HCT116 (cell line): ENCODE results near the gene UPF1. TPM values are rescaled to one million over a fixed set of nuclear protein-coding genes. Genes with fewer than 3 reads are reported as not detected.

ENCODE experiments used
- ATAC-seq: fragments of 200-7000 bp; cut with Tn5 transposase; 2 replicates; pipeline ENCODE4 v1.9.1; 2020; ENCODE audit warnings: mild to moderate bottlenecking, moderate library complexity
- BruUV-seq: library from RNA; stranded (reverse); fragments of 400-500 nt; replicated peaks from 2 replicates; lab custom pipeline; 2021; lab: Mats Ljungman, UMichigan
- CTCF ChIA-PET: fragments of 300-600 bp; sonication (Branson Sonifier 250); formaldehyde crosslinking; loops from one replicate; lab custom pipeline; 2021; ENCODE audit warnings: antibody characterized with exemption; lab: Charles Lee
- POLR2A ChIA-PET: fragments of 300-600, 350-600 bp; sonication (Branson Sonifier 250); formaldehyde crosslinking; loops from one replicate; lab custom pipeline; 2021; ENCODE audit warnings: antibody characterized with exemption; lab: Charles Lee
- RAD21 ChIA-PET, 2 experiments: fragments of 300-600 bp; sonication (Branson Sonifier 250); formaldehyde crosslinking; loops; one replicate each; lab custom pipeline; 2023; ENCODE audit warnings: low total read pairs in 2 of 2; ENCODE audit not compliant: uncharacterized antibody in 2 of 2, unreplicated experiment in 2 of 2, low non-redundant PET in 1 of 2; lab: Charles Lee
- DNase-seq: peaks from one replicate; pipeline ENCODE4 v3.0.0-alpha.2; 2010; ENCODE audit warnings: low read depth, low spot score
- H2AFZ ChIP-seq: fragments of 200-600 bp; shearing (Covaris generic), sonication (generic); 2 replicates; pipeline ENCODE4 v1.6.1; 2017; ENCODE audit warnings: low read depth, mixed run types, mixed read lengths, antibody characterized with exemption, low read length; ENCODE audit not compliant: poor library complexity, severe bottlenecking
- H3K27ac ChIP-seq: 2 replicates; pipeline ENCODE4 v1.5.1; 2012; ENCODE audit warnings: low read depth, low read length
- H3K27me3 ChIP-seq: fragments of 200-600 bp; sonication (generic); 2 replicates; pipeline ENCODE4 v1.6.1; 2016; ENCODE audit warnings: mixed run types, low read length, mixed read lengths; ENCODE audit not compliant: insufficient read depth
- H3K36me3 ChIP-seq, 2 experiments: fragments of 200-500 bp in 1 of 2; fragments of 200-600 bp in 1 of 2; sonication (Bioruptor generic) in 1 of 2; sonication (generic) in 1 of 2; 2 replicates each; pipeline versions ENCODE4 v1.5.1 to v1.6.1; 2014 to 2016; ENCODE audit warnings: low read length in 2 of 2, inconsistent platforms in 1 of 2, mixed read lengths in 1 of 2, mixed run types in 1 of 2; ENCODE audit not compliant: insufficient read depth in 2 of 2, control insufficient read depth in 1 of 2
- H3K4me1 ChIP-seq, 2 experiments: fragments of 200-600 bp in 1 of 2; sonication (generic) in 1 of 2; 2 replicates each; pipeline versions ENCODE4 v1.5.1 to v1.6.1; 2012 to 2017; ENCODE audit warnings: low read length in 2 of 2, inconsistent platforms in 1 of 2, mild to moderate bottlenecking in 1 of 2, mixed read lengths in 1 of 2, mixed run types in 1 of 2, moderate library complexity in 1 of 2; ENCODE audit not compliant: insufficient read depth in 2 of 2, control insufficient read depth in 1 of 2
- H3K4me2 ChIP-seq: fragments of 200-600 bp; sonication (generic); 2 replicates; pipeline ENCODE4 v1.6.1; 2017; ENCODE audit warnings: mixed run types, low read length, mixed read lengths
- H3K4me3 ChIP-seq, 2 experiments: fragments of 200-600 bp in 1 of 2; sonication (generic) in 1 of 2; replicated peaks in 1 of 2; 2 replicates each; pipeline ENCODE4 v1.5.1; 2011 to 2016; ENCODE audit warnings: low read length in 2 of 2, control low read depth in 1 of 2, low read depth in 1 of 2, mild to moderate bottlenecking in 1 of 2, mixed read lengths in 1 of 2, mixed run types in 1 of 2
- H3K79me2 ChIP-seq: fragments of 200-600 bp; sonication (generic); 2 replicates; pipeline ENCODE4 v1.6.1; 2017; ENCODE audit warnings: mild to moderate bottlenecking, mixed run types, low read length, moderate library complexity, mixed read lengths; ENCODE audit not compliant: insufficient read depth
- H3K9ac ChIP-seq: fragments of 200-600 bp; sonication (generic); 2 replicates; pipeline ENCODE4 v1.6.1; 2016; ENCODE audit warnings: low read length, mixed read lengths
- H3K9me2 ChIP-seq: fragments of 200-600 bp; sonication (generic), shearing (Covaris generic); 2 replicates; pipeline ENCODE4 v1.6.1; 2017; ENCODE audit warnings: mixed run types, mild to moderate bottlenecking, moderate library complexity; ENCODE audit not compliant: insufficient read depth
- H3K9me3 ChIP-seq, 2 experiments: fragments of 200-500 bp in 1 of 2; fragments of 200-600 bp in 1 of 2; sonication (Bioruptor generic) in 1 of 2; sonication (generic) in 1 of 2; 2 replicates each; pipeline ENCODE4 v1.6.1; 2014 to 2017; ENCODE audit warnings: low read length in 2 of 2, mixed read lengths in 2 of 2, inconsistent platforms in 1 of 2, low read depth in 1 of 2, mild to moderate bottlenecking in 1 of 2, mixed run types in 1 of 2, moderate library complexity in 1 of 2; ENCODE audit not compliant: control insufficient read depth in 1 of 2, insufficient read depth in 1 of 2
- H4K20me1 ChIP-seq: fragments of 200-600 bp; sonication (generic), shearing (Covaris generic); 2 replicates; pipeline ENCODE4 v1.6.1; 2017; ENCODE audit warnings: mixed run types, mild to moderate bottlenecking, moderate library complexity; ENCODE audit not compliant: insufficient read depth
- CBX3 ChIP-seq: IDR thresholded peaks from 2 replicates; pipeline ENCODE4 v1.6.1; 2012; ENCODE audit warnings: low read depth
- CEBPB ChIP-seq: IDR thresholded peaks from 2 replicates; pipeline ENCODE4 v1.6.1; 2012; ENCODE audit warnings: low read depth
- EGR1 ChIP-seq: IDR thresholded peaks from 2 replicates; pipeline ENCODE4 v1.6.1; 2012; ENCODE audit warnings: low read depth
- ELF1 ChIP-seq: IDR thresholded peaks from 2 replicates; pipeline ENCODE4 v1.6.1; 2012; ENCODE audit warnings: low read depth, borderline replicate concordance
- EZH2 ChIP-seq: fragments of 200-600 bp; sonication (generic); IDR thresholded peaks from 2 replicates; pipeline ENCODE4 v1.6.1; 2017; ENCODE audit warnings: antibody characterized with exemption, mixed run types
- EZH2phosphoT487 ChIP-seq: fragments of 200-600 bp; IDR thresholded peaks from 2 replicates; pipeline ENCODE4 v1.6.1; 2018; ENCODE audit warnings: antibody characterized with exemption, borderline replicate concordance
- FOSL1 ChIP-seq: IDR thresholded peaks from 2 replicates; pipeline ENCODE4 v1.6.1; 2012; ENCODE audit warnings: low read depth
- SIN3A ChIP-seq: IDR thresholded peaks from 2 replicates; pipeline ENCODE4 v1.6.1; 2012; ENCODE audit warnings: low read depth
- SP1 ChIP-seq: IDR thresholded peaks from 2 replicates; pipeline ENCODE4 v1.6.1; 2012; ENCODE audit warnings: low read depth
- SRF ChIP-seq: IDR thresholded peaks from 2 replicates; pipeline ENCODE4 v1.6.1; 2012; ENCODE audit warnings: low read depth
- YY1 ChIP-seq: IDR thresholded peaks from 2 replicates; pipeline ENCODE4 v1.6.1; 2011; ENCODE audit warnings: low read length, low read depth, moderate library complexity, mild to moderate bottlenecking; ENCODE audit not compliant: insufficient replicate concordance; ENCODE audit errors: extremely low read depth
- ZNF274 ChIP-seq: fragments of 200-500 bp; sonication (Bioruptor generic); IDR thresholded peaks from 2 replicates; pipeline ENCODE4 v1.6.1; 2014; ENCODE audit warnings: mild to moderate bottlenecking, low read depth, low read length, inconsistent platforms
- intact Hi-C: fragments of 100-400 bp; cut with micrococcal nuclease; formaldehyde crosslinking; loops from 2 replicates; pipeline ENCODE4 v1.10.0; 2022
- total RNA-seq: library from RNA; stranded (reverse); gene quantifications from one replicate; pipeline ENCODE4 v1.2.1, GENCODE V29; 2021; ENCODE audit not compliant: unreplicated experiment
- TF ChIP-seq, protein P1 (sequence below), 3 experiments: fragments of 200-600 bp in 1 of 3; sonication (generic) in 1 of 3; IDR thresholded peaks in 2 of 3; conservative IDR thresholded peaks in 1 of 3; 2 replicates each; pipeline ENCODE4 v1.5.1; 2012 to 2017; ENCODE audit warnings: low read depth in 2 of 3, low read length in 2 of 3, antibody characterized with exemption in 1 of 3, borderline replicate concordance in 1 of 3, control low read depth in 1 of 3, mild to moderate bottlenecking in 1 of 3, mixed read lengths in 1 of 3, mixed run types in 1 of 3, moderate library complexity in 1 of 3; ENCODE audit not compliant: insufficient read depth in 1 of 3
- TF ChIP-seq, protein P2 (sequence below): IDR thresholded peaks from 2 replicates; pipeline ENCODE4 v1.6.1; 2012
- TF ChIP-seq, protein P3 (sequence below): IDR thresholded peaks from 2 replicates; pipeline ENCODE4 v1.6.1; 2012

UPF1 gene
- total RNA-seq, 1 experiment from 2014 or later: 78.5 TPM

DNA sequence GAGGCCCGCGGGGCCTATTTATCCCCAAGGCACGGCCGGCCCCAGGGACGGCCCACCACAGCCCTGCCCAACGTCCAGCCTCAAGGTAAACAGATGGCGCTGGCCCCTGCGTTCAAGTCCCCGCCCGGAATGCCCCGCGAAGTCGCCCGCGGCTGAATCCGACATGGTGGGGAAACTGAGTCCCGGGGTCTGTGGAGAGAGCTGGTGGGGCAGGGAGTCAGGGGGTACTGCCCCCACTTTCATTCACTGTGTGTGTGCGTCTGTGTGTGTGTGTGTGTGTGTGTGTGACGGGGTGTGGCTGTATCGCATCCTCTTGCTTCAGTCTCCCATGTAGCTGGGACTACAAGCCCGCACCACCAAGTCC, 40.5 kb upstream of the UPF1 start:
- ChIA-PET POLR2A (no interaction called here), RAD21 (no interaction called here)
- no peak for ATAC-seq

More for the DNA sequence above, 40.5 kb upstream of the UPF1 start:
- no peaks in the 10 kb centered on the region for H3K79me2 ChIP-seq
- TF ChIP-seq ZNF274 (no peak), FOSL1 (no peak), YY1 (no peak), EZH2 (no peak), ELF1 (no peak), CEBPB (no peak), SP1 (no peak), SIN3A (no peak), EGR1 (no peak), EZH2phosphoT487 (no peak), SRF (no peak), CBX3 (no peak)
- TF ChIP-seq, protein P1, sequence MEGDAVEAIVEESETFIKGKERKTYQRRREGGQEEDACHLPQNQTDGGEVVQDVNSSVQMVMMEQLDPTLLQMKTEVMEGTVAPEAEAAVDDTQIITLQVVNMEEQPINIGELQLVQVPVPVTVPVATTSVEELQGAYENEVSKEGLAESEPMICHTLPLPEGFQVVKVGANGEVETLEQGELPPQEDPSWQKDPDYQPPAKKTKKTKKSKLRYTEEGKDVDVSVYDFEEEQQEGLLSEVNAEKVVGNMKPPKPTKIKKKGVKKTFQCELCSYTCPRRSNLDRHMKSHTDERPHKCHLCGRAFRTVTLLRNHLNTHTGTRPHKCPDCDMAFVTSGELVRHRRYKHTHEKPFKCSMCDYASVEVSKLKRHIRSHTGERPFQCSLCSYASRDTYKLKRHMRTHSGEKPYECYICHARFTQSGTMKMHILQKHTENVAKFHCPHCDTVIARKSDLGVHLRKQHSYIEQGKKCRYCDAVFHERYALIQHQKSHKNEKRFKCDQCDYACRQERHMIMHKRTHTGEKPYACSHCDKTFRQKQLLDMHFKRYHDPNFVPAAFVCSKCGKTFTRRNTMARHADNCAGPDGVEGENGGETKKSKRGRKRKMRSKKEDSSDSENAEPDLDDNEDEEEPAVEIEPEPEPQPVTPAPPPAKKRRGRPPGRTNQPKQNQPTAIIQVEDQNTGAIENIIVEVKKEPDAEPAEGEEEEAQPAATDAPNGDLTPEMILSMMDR (IDR thresholded peaks at IDR 0.05 in 2 of 3, conservative IDR thresholded peaks at IDR 0.05 in 1 of 3; ENCODE audit: borderline replicate concordance in 1 of 3, insufficient read depth in 1 of 3, low read depth in 2 of 3, low read length in 2 of 3): no peak
- TF ChIP-seq, protein P2, sequence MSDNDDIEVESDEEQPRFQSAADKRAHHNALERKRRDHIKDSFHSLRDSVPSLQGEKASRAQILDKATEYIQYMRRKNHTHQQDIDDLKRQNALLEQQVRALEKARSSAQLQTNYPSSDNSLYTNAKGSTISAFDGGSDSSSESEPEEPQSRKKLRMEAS: no peak
- TF ChIP-seq, protein P3, sequence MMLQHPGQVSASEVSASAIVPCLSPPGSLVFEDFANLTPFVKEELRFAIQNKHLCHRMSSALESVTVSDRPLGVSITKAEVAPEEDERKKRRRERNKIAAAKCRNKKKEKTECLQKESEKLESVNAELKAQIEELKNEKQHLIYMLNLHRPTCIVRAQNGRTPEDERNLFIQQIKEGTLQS: no peak
- no peaks in the 10 kb centered on the region for H4K20me1 ChIP-seq
- H3K27me3 ChIP-seq: no peaks in the 10 kb centered on the region
- no TSS peak for BruUV-seq
- no peak overlapping the region for H3K27ac ChIP-seq
- H3K36me3 ChIP-seq: no peaks in the 10 kb centered on the region
- CTCF ChIA-PET: no interaction called here
- DNase-seq: no peak
- no peak overlapping the region for H3K4me3 ChIP-seq
- H3K9me3 ChIP-seq: no peaks in the 10 kb centered on the region
- no peak overlapping the region for H3K9ac ChIP-seq
- peaks cover 5 to 10% of the 10 kb centered on the region in 2 experiments; a peak in 1 of 4 replicates for H3K4me1 ChIP-seq
- intact Hi-C loops: no loop called here
- H3K4me2 ChIP-seq: no peak overlapping the region
- no peaks in the 10 kb centered on the region for H3K9me2 ChIP-seq
- no peak overlapping the region for H2AFZ ChIP-seq
